HG03439 (cell line): ENCODE results near the gene GLTP.

ENCODE experiments used
- ATAC-seq: cut with Tn5 transposase; IDR thresholded peaks from one replicate; pipeline ENCODE4 v1.9.1; 2021; ENCODE audit warnings: mild to moderate bottlenecking, moderate library complexity; ENCODE audit not compliant: unreplicated experiment

The GLTP gene

DNA sequence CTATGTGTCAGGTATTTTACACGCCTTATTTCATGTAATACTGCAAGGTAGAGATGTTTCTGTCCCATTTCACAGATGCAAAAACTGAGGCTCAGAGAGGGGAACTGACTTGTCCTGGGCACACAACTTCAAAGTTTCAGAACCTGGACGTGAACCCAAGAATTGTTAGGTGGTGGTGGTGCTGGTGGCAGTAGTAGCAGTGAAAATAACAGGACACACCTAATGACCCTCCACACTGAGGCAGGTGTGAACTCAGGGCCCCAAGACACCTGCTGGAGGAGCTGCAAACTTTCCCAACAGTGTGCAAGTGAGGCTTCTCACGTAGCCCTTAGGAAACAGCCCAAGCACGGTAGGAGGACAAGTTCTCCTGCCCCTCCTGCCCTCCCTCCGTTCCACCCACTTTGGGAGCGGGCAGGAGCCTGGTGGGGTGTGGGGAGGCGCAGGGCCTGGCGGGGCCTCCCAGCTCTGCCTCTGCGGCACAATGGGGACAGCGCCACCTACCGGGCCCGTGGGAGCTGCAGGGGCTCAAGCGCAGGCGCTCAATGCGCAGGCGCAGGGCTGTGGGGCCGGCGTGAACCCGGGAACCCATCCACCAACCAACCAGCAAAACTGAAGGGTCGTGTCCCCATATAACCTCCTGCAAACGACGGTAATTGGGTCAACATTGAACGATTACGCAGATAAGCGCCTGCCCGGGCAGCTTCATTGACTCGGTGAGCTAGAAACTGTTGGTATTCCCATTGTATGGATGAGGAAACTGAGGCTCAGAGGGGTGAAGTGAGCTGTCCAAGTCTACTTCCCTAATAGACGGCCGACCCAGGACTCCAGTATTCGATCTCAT is 35.1 kb downstream of the GLTP start:
- peak; percentile 79 for ATAC-seq

DNA sequence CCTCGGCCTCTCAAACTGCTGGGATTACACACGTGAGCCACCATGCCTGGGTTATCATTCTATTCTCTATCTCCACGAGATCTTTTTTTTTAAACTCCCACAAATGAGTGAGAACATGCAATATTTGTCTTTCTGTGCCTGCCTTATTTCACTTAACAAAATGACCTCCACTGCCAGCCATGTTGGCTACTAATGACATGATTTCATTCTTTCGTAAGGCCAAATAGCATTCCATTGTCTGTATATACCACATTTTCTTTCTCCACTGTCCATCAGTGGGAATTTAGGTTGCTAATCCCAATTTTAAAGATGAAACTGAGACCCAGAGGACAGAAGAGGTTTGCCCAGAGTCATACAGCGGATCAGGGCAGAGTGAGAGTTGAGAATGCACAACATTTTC is 36.2 kb downstream of the GLTP start:
- no peak for ATAC-seq

DNA sequence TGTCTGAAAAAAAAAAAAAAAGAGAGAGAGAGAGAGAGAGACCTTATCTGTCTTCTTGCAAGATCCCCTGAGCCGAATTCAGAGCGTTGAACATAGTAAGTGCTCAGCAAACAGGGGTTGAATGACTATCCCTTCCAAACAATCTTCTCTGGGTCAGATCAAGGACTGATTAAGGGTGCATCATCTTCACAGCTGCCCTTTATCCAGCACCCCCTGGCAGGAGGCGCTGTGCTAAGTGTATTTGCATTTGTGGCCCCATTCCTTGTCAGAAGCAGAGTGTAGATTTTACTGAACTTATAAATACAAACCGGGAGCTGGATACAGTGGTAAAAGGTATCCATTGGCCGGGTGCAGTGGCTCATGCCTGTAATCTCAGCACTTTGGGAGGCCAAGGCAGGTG is 38.3 kb downstream of the GLTP start:
- no peak for ATAC-seq

DNA sequence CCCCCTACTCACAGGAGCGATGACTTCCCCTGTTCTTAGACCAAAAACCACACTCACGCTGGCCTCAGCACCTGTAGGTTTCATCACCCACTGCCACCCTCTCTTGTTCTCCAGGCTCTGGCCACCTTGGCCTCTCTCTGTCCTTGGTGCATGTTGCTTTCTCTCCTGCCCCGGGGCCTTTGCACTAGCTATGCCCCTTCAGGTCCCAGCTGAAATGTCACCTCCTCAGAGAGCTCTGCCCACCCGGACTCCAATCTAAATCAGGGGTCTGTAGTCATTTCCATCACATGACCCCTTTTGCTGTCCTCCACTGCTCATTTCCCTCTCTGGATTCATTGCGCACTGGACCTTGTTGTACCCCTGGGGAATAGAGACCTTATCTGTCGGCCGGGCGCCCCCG is 39.0 kb downstream of the GLTP start:
- no peak for ATAC-seq

DNA sequence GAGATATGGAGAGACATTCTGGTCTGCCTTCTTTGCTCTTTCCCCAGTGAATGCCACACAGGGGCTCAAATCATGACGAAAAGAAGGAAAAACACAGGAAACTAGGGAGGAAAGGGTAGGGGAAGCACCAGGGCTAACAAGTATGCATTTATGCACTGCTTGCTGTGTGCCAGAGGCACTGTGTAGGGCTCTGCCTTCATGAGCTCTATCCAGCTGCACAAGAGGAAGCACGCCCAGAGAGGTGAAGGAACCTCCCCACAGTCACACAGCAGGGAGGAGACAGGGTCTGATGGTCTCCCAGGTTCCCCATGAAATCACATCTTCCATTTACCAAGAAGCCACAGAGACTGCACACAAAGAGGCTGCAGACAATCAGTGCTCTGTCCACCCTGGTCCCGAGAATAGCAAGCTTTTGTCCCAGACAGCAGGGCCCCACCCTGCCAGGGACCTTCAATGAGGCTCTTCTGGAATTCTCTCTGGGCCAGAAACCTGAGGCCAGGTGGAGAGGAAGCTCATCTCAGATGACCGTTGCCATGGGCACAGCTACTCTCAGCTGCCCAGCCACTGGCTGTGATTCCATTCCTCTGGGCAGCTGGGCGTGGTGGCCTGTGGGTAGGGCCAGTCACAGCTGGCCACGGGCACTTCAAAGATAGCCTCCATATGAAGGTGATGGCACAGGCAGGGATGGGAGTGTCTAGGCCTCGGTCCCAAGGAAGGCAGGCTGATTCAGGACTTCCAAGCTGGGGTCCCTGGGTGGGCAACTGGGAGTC is 39.9 kb downstream of the GLTP start:
- ATAC-seq: no peak

DNA sequence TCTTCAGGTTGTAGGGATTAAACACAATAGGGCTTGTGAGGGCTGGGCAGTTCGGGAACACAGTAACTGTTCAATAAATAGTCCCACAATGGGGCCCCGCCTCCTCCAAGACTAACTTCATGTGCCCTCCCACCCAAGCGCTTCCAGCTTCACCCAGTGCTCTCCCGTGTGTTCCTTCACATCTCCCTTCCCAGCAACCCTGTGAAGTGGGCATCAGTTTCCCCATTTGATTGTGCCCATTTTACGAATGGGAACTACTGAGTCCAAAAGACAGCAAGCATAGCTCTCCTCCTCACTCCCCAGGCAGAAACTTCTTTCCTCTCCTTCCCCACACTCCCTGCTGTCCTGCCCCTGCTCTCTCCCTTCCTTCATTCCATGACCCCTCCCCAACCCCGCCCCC is 40.9 kb downstream of the GLTP start:
- ATAC-seq: no peak

DNA sequence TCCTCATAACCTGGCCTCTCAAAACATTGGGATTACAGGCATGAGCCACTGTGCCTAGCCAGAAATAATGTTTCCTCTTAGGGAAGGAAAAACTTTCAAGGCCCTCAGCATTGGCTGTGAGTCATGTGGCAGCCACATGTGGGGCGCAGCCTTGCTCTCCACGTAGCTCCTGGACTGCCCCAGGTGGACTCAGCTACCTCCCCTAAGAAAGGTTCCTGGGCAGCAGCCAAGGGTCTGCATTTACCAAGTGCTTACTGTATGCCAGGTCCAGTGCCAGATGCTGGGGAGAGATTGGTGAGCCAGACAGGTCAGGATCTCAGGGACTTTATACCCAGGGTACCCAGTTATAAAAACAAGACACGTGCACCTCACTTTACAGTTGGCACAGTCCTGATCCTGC is 43.4 kb downstream of the GLTP start:
- no peak for ATAC-seq

DNA sequence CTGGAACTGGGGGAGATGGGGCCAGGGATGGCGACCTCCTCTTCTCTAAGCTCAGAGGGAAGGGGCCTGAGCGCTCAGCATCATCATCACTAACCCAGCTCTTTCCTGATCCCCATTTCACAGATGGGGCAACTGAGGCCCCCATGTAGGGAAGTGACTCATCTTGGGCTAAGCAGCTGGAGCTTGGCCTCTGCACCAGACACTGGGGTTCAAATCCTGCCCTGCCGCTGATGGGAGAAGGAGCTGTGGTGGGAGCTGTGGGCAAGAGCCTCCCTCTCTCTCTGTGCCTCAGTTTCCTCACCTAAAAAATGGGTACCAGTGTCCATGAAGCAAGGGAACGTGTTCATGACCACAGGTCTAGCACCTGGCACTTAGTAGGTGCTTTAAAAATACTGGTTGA is 44.5 kb downstream of the GLTP start:
- ATAC-seq: no peak

DNA sequence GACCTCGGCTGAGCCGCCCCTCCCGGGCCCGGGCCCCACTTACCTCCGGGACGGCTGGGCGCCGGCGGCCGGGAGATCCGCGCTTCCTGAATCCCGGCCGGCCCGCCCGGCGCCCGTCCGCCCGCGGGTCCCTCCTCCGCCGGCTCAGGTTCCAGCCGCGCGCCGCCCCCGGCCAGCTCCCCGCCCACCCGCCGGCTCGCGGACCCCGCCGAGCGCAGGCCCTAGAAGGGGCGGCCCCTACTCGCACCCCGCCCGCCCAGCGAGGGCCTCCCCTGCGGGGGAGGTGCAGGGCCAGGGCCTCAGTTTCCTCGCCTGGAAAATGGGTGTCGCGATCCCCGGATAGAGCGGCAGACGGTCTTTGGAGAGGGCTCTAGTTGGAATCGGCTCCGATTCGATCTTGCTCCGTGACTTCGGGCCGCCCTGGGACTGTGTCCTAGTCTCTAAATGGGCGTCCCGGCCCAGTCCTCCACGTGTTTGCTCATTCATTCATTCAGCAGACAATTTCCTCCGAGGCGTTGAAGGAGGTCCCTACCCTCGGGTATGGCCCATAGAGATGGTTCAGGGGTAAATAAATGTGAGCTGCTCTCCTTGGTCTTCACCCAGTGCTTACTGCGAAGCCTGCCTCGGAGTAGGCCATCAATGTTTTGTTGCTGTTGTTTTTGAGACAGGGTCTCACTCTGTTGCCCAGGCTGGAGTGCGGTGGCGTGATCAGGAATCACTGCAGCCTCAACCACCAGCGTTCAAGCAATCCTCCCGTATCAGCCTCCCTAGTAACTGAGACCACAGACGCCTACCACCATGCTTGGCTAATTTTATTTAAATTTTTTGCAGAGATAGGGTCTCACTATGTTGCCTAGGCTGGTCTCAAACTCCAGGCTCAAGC is 46.8 kb downstream of the GLTP start, which contains the start of gene TRPV4:
TRPV4 (minus strand) TSS at position 92 of the 883 bp plus-strand sequence. CDS start 18,602 bp downstream, outside the sequence.
- ATAC-seq: no peak

DNA sequence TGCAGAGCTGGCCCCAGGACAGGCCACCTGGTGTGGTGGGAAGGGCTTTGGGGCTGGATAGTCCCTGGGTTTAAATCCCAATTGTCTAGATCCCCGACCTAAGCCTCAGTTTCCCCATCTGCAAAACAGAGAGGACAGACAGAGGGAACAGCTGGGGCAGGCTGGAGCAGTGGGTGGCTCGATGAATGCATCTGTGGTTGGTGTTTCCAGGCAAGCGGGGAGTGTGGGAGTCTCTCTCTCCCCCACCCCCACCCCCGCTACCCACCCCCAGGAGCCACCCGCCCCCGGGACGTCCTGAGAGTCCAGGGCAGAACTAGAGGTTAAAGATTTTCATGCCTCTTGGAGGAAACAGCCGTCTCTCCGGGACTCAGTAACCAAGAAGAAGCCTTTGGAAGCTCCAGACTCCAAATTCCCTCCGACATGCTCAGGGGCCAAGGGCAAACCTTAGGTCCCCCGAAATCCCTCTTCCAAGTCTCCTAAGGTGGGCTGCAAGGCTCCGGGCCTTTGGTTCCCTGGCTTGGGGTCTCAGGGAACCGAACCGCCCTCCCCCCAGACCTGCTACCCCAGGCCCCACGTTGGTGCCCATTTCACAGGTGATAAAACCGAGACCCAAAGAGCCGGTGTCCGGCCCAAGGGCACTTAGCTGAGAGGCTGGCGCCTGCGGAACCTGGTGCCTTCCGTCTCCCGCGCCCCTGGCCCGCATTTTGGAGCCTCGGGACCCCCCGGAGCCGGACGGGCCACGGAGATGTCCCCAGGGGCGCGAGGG is 47.6 kb downstream of the GLTP start:
- no peak for ATAC-seq

DNA sequence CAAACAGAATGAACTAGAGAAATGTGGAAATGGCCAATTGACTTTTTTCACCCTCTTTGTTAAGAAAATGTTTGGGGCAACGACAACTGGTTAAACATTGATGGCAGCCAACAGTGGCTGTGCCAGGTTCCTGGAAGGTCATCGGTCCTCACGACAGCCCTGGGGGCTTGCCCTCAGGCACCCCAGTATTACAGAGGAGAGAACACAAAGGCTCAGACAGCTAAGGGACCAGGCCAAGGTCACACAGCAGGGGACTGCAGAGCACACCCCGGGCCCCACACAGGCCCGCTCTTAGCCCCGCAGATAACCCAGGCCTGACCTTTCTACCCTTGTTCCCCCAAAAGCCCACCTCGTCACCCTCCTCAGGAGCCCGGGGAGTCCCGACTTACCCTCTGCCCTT is 48.4 kb downstream of the GLTP start:
- ATAC-seq: no peak

DNA sequence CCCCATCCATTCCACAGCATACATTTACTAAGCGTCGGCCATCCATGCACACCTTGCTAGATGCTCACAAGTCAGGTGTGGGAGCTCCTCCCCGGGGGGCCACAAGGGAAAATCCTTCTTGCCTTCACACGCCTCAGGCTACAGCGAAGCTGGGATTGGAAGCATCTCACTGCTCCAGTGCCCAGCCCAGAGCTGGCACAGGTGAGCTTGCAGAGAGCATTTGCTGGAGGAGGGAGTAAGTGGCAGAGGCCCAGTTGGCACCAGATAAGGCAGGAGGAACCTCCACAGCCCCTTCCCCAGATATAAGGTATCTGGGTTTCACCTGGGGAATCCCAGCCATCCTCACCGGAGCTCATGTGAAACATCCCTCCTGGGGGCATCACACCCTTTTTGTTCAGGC is 49.0 kb downstream of the GLTP start:
- ATAC-seq: no peak

DNA sequence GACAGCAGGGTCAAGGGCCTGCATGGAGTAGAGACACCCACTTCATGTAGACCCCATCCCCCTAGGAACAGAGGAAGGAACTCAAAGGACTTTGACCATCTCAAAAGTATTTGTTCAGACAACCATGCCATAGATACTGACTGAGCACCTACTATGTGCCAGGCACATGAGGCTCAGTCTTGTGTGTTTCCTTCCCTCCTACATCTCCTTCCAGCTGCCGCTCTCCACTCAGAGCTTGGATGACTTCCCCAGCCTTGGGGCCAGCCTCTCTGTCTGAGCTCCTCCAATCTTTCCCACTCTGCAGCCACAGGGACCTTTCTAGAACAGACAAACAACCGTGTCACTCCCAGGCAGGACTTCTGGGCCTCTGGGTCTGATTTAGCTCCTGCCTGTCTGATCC is 49.6 kb downstream of the GLTP start:
- no peak for ATAC-seq

DNA sequence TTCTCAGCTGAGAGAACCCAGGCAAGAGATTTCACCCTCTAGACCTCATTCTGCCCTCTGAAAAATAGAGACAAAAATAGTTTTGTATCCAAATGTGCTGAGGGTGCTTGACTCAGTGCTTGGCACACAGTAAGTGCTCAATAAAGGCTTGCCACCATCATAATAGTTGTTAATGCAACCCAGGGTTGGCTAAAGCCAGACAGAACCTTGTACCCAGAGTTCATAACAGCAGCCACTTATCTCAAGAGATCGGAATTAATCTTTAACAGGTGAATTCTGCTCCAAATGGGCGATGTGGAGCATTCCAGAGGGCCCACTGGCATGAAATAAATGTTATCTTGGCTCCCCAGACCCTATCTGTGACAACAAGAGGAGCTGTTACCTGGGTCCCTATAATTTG is 50.1 kb downstream of the GLTP start:
- ATAC-seq: no peak

DNA sequence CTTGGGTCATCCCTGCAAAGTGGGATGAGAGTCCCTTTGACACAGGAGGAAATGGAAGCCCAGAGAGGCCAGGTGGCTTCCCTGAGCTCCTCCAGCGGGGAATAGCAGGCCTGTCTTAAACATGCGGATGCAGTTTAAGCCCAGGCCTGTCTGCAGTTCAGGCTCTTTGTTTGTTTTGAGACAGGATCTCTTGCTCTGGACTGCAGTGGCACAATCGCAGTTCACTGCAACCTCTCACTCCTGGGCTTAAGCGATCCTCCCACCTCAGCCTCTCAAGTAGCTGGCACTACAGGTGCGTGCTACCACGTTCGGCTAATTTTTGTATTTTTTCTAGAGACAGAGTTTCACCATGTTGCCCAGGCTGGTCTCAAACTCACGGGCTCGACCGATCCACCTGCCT is 50.7 kb downstream of the GLTP start:
- ATAC-seq: no peak

DNA sequence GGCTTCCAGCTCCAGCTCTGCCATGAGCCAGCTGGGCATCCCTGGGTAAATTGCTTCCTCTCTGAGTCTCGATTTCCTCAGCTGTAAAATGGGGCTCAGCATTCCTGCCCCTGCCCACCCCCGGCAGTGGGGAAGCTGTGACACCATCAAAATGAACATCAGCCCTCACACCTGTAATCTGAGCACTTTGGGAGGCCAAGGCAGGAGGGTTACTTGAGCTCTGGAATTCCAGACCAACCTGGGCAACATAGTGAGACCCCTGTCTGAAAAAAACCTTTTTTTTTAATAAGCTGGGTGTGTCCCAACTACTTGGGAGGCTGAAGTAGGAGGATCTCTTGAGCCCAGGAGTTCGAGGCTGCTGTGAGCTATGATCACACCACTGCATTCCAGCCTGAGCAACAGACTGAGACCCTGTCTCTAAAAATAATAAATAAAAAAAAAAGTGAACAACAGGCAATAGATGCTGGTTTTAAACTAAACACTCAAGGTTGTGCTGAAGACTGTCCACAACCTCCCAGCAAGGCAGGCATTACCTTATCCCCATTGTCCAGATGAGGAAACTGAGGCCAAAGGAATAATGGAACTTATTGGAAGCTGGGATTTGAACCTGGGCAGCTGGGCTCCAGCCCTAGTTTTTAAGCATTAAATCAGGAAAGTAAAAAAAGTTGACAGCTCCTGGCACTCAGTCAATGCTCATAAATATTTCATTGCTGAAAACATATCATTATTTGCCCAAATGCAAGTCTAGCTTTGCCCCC is 51.4 kb downstream of the GLTP start:
- ATAC-seq: no peak

DNA sequence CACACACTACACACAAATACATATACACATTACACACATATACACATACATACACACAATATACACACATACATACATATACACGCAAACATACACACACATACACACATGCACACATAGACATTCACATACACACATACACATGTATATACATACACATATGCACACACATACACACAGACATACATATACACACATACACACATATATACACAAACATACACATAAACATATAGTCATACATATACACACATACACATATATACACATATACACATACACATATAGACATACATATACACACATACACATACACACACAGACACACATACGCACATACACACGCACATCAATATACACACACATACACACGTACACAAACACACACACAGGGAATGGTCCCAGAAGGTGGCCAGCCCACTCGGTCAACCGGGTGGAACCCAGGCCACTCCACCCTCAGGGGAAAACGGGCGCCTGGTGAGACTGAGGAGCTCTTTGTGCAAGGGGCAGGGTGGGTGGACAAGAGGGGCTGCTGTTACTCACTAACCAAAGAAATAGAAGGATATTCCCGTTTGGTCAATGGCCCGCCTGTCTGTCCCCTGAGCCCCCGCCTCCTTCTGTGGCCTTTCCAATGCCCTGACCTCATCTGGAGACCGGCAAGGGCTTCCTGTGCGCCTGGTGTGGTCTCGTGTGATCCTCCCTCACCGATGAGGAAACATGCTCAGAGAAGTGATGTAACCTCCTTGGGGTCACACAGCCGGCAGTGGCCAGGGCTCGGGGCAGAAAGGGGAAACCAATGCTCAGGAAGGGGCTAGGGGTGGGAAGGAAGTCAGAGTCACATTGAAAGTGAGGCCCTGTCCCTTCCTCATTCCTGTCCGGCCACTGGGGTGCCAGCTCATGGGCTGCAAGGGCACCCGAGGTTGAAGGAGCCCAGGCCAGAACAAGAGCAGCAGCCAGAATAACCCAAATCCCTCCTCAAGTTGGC is 52.5 kb downstream of the GLTP start:
- ATAC-seq: no peak

DNA sequence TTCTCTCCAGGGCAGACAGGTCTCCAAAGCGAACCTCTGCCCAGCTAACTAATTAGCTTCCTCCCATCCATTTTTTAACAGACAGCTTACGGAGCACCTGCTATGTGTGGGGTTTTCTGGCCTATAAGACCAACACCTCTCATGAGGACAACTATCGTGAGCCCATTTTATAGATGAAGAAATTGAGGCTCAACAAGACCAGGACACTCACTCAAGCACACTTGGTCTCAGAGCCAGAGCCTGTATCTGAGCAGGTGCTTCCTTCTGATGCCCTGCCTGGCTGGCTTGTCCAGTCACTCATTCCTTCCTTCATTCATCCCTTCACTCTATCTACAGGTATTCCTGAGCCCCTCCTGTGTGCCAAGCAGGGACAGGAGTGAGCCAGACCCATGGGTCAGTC is 53.3 kb downstream of the GLTP start:
- ATAC-seq: no peak

DNA sequence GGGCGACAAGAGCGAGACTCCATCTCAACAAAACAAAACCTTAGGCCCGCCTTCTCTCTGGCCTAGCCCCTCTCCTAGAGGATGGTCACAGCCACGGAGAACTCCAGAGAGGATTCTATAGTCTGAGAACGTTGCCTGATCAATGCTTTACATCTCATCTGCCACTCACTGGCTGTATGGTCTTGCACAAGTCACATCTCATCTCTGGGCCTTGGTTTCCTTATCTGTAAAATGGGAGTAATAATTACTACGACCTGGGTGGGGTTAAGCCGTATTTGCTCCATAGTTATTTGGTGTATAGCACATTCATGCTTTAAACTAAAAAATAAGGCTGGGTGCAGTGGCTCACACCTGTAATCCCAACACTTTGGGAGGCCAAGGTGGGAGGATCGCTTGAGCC is 55.6 kb downstream of the GLTP start:
- ATAC-seq: no peak
